GM11168 (cell line): ENCODE results near the gene ARHGEF17.

Experiments used
- in situ Hi-C: fragments of 300-500 bp; cut with MboI; formaldehyde crosslinking; loops from one replicate; pipeline ENCODE4 v1.12.0; 2022; ENCODE audit warnings: low sequenced_read_pairs; ENCODE audit not compliant: unreplicated experiment

ARHGEF17 gene

DNA sequence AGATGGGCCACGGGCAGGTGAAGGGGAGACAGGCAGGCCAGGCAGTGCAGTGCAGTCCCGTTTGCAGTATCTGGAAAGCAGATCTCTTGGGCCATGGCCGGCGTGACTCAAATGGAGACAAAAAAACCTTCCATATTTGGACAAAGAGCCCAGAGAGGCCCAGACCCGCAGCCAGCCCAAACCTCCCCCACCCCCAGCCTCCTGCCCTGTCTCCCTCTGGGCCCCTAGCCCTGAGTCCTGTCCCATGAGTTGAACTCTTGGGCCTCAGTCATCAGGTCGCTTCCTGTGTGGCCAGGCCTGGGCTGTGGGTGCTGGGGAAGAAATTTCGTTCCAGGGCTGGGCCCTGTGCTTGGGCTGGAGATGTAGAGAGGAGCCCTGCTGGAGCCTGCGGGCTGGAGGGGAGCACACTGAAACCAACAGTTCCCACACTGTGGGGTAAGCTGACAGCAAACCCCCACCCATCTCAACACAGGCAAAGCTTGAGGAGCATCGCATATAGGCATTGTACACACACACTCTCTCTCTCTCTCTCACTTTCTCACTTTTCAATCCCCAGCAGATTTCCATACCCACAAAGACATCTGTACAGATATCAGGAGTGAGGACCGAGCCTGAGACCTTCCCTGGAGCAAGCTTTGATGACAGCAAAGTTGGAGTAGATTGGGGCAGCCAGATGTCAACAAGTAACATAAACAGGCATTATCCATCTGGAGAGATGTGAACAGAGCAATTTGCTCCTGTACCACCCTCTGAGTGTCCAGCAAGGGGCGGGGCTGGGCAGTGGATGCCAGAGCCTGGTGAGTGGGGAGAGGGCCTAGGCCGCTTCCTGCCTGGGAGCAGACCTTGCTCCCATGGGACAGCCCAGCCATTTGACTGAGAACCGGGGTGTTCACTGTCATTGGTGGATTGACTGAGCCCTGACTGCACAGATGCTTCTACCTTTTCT is 17.2 kb downstream of the ARHGEF17 start:
- in situ Hi-C loops, result no loop called here

DNA sequence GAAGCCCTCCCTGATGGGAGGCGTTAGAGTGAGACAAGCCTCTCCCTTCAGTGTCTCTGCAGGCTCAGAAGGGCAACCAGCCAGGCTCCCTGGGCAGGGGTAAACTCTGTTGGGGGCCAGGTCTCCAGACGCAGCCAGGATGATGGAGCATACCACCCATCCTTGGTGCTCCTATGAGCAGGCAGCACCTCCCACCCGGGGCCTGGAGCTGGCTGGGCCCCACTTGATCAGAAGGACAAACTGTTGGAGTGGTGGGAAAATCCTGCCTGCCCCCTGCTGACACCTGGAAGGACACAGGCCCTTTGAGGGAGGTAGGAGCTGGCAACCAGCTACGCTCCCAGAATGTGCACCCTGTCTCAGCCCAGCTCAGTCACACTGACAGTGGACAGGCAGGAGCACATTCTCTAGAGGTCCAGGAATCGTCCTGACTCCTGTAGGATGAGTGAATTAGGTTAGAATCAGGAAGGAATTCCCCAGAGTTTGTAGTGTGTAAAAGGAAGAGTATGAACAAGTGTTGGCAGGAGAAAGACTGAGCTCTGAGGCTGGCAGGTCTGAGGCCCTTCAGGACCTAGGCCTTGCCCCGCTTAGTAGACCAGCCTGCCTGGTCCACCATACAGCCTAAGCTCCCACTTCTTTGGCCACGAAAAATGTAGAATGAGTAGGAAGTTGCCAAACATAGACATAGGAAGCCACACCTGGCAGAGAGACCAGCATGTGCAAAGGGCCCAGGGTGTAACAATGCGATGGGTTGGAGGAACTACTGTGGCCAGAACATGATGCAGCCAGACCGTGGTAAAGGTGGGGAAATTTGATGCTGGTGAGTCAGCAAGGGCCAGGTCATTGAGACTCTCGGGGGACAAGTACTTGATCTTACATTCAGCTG is 19.1 kb downstream of the ARHGEF17 start:
- in situ Hi-C loops, result no loop called here

DNA sequence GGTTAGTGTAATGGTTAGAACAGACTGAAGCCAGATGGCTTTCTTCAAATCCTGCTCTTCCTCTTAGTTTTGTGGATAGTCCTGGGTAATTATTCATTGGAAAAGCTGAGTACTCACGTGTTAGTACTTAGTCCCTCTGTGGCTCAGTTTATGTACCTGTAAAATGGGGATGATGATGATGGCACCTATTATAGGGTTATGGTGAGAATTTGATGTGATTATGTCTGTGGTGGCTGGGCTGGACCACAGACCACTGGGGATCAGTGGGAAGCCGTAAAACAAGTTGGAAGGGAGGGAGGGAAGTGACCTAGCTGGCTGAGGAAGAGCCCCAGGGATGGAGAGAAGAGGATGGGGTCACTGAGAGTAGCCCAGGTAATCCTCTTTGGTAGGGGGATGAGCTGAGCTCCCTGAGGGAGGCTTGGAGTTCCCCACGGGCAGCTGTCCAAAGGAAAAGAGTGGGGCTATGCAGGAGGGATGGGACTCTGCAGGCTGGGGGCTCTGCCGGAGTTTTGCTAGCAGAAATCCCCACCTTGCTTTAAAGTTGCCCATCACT is 19.8 kb downstream of the ARHGEF17 start:
- in situ Hi-C loops, result no loop called here

DNA sequence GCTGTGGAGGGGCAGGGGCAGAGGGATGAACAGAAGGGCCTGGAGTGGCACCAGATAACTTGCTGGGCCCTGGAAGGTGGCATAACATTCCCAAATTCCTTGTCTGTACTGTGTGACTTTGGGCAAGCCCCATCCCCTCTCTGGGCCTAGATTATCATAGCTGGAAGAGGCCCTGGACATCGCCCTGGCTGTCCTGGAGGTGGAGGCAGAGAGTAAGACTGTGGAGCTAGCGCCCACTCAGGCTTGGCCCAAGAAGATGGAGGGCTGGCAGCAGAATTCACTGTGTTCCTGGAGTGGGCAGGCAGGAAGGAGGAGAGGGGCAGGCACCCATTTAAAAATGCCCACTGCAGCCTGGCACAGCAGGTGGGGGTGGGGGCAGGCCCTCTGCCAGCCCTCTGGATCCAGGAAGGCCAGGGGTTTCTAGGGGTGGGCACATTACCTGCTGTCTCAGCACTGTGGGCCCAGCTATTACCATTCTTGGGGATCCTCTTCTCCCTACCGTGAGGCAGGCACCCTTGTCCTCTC is 22.6 kb downstream of the ARHGEF17 start:
- in situ Hi-C loops, result no loop called here

DNA sequence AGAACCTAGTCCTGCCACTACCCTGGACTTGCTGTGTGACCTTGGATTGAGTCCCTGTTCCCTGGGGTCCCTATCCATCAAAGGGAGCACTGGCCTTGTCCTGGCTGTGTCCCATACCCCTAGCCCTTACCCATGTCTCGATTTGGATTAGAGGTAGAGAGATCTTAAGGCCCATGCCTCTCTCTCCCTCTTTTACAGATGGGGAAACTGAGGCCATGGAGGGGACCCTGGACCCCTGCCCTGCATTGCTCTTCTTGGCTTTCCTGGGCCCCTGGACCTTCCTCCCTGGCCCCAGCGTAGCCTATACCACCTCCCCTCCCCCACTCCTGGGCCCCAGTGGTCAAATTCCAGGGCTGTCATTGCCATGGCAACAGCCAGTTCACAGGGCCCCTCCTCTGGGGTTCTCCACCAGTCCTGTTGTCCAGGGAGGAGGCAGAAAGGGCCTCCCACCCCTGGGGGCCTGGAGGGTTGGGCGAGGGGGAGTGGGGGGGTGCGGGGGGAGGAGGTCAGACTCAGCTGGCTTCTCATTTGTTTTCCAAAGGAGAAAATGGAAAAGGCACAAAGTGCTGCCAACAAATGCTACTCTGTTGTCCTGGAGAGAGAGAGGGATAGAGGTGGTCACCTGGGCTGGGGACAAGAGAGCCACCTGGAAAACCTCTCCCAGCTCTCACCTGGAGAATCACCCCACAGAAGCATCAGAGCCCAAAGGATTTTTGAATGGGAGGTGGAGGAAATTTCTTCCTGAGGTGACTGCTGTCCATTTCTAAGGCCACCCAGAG is 23.3 kb downstream of the ARHGEF17 start:
- in situ Hi-C loops, result no loop called here

DNA sequence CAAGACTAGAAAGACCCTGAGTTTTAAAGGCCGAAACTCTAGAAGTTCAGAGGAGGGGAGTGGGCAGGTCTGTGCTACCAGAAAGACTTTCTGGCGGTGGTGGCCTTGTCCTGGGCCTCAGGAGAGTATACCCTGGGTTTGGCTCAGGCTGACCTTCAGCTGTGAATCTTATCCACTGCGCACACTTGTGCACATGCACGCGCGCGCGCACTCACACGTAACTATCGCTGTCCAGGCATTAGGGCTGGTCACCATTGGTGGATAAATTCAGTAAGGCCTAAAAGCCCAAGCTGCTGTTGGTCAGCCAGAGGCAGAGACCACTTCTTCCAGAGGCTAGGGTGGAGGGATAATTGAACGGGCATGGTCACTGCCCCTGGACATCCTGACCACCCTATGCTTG is 25.1 kb downstream of the ARHGEF17 start:
- in situ Hi-C loops, result no loop called here

DNA sequence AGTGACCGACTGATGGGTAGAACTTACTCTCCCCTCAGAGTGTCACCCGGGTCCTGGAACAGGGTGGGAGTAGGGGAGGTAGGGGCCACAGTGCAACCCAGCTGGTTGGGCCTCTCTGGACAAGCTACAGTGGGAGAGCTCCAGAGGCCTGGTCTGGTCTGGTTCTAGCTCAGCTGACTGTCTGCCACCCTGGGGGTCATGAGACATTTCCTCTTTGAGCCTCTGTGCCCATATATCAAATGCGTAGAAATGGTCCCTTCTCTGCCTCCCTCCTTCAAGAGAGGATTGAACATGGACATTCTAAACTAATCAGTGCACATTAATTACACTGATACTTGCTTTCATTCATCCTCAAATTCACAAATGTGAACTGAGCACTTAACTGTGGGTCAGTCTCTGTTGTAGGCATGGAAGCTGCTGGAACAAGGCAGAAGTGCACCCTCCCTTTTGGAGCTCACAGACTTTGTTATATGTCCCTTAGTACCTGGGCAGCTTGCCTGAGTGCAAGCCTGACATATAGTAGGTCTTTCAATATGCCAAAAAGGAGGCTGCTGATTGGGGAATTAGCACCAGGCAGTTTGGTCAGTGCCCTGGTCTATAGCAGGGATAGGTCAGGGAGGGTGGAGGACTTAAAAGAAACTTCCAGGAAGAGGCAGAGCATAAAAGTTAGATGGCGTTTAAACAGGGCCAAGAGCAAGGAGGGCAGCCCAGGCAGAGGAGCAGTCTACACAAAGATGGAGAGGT is 25.7 kb downstream of the ARHGEF17 start:
- in situ Hi-C loops, result no loop called here

- in situ Hi-C loops, result loop anchor here (5.0 kb wide), 1 partner anchor 32 kb away; no protein-coding TSS in a partner anchor
These were observed 26.5 kb downstream of the ARHGEF17 start for GRCh38 chr11:73334384-73335203.

DNA sequence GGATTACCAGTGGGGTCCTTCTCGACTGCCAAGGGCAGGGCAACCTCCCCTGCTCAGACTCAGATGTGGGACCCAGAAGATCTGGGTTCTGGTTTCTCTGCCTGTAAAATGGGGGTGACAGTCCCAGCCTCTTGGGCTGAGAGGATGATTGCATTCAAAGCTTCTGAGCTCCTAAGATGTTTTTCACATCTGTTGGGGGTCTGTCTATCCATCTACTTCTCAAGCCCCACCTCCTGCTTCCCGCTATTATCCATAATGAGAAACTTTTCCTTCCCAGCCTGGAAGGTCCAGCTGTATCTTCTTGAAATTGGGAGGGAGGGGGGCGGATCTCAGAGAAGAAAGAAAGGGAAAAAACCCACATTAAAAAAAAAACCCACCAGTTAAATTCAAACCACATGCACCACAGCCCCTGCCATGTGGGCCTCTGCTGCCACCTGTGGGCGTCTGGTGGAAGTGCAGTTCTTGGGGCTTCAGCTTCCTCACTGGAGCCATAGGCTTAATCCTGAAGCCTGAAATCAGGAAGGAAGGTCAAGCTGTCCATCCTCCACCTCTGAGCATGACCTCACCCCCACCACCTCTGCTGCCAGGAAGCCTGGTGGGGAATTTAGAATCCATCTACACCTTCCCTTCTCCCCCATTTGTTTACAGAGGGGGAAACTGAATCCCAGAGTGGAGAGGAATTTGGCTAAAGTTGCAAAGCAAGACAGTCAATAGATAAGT is 27.3 kb downstream of the ARHGEF17 start:
- in situ Hi-C loops, result loop anchor here (5.0 kb wide), 1 partner anchor 33 kb away; no protein-coding TSS in a partner anchor

- in situ Hi-C loops, result loop anchor here (5.0 kb wide), 1 partner anchor 36 kb away; no protein-coding TSS in a partner anchor
These were observed 29.8 kb downstream of the ARHGEF17 start for GRCh38 chr11:73337846-73338245.

DNA sequence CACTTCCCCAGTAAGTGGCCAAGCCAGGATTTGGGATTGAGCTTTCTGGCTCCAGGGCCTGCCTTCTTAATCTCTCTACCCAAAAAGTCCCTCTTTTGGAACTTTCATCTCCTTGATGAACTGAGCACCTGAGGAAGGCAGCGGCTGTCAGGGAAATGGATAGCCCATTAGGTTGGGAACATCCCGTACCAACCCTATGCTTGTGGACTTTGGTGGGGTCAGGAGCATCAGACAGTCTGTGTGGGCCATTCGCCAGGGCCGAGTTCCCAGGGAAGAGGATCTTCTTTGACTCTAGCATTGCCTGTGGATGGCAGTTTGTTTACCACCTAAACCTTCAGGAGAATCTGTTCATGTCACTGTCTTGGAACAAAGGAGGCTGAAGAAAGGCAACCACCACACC is 30.2 kb downstream of the ARHGEF17 start:
- in situ Hi-C loops, result loop anchor here (5.0 kb wide), 1 partner anchor 36 kb away; no protein-coding TSS in a partner anchor

DNA sequence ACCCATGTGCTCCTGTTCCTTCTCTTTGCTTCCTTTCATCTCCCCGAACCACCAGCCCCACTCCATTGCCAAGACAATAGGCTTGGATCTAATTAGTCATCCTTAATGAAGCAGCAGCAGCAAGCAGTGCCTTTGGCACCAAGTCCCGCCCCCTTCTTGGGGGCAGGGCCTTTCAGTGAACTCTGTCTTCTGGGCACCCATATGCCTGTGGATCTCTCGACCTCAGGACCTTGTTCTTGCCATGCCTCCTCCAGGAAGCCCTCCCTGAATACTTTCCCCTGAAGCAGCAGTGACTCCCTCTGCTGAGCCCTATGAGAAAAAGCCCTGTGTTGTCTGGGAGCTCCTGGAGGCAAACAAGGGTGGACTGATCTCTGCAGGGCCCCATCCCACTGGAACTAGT is 32.1 kb downstream of the ARHGEF17 start:
- in situ Hi-C loops, result no loop called here

- in situ Hi-C loops, result no loop called here
These were observed 34.6 kb downstream of the ARHGEF17 start for GRCh38 chr11:73342633-73343032.

- in situ Hi-C loops, result no loop called here
These were observed 35.2 kb downstream of the ARHGEF17 start for GRCh38 chr11:73343076-73343873.

- in situ Hi-C loops, result no loop called here
These were observed 36.1 kb downstream of the ARHGEF17 start for GRCh38 chr11:73344191-73344607.

GRCh38 chr11:73345481-73346160 is 37.5 kb downstream of the ARHGEF17 start:
- in situ Hi-C loops, result no loop called here
